Erythroblast (primary cell): ENCODE results near the gene COPS4.

Source experiments
- GATA1 ChIP-seq: IDR thresholded peaks from 2 replicates; pipeline ENCODE4 v1.6.1; 2011; ENCODE audit warnings: low read depth, mild to moderate bottlenecking, control low read depth, low read length, moderate library complexity
- POLR2A ChIP-seq: IDR thresholded peaks from 2 replicates; pipeline ENCODE4 v1.6.1; 2011; ENCODE audit warnings: mild to moderate bottlenecking, low read length

- TF ChIP-seq POLR2A (no peak), GATA1 (no peak)
Observed at GRCh38 chr4:83108101-83108861, 73.3 kb downstream of the COPS4 start.
